D721Med (cell line): ENCODE measurements around the gene NGFR.

ENCODE experiments used
- DNase-seq: peaks from one replicate; pipeline ENCODE4 v3.0.0; 2011; ENCODE audit warnings: low spot score; ENCODE audit not compliant: insufficient read length
- FAIRE-seq: peaks from 2 replicates; lab custom pipeline; 2011; peaks lifted over from hg19 to GRCh38; lab: Jason Lieb, UNC
- CTCF ChIP-seq: IDR thresholded peaks from 2 replicates; pipeline ENCODE4 v1.5.1; 2012; ENCODE audit warnings: mild to moderate bottlenecking, control low read depth; ENCODE audit not compliant: insufficient read depth; ENCODE audit errors: missing control alignments

Gene NGFR

GRCh38 chr17:49505854-49506253 is 10.8 kb downstream of the NGFR start:
- FAIRE-seq = no peak
- TF ChIP-seq CTCF = no peak
- DNase-seq = no peak

DNA sequence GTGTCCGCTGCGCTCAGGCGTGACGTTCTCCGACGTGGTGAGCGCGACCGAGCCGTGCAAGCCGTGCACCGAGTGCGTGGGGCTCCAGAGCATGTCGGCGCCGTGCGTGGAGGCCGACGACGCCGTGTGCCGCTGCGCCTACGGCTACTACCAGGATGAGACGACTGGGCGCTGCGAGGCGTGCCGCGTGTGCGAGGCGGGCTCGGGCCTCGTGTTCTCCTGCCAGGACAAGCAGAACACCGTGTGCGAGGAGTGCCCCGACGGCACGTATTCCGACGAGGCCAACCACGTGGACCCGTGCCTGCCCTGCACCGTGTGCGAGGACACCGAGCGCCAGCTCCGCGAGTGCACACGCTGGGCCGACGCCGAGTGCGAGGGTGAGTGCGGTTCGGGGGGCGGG is 11.2 kb downstream of the NGFR start:
- DNase-seq = no peak
- FAIRE-seq = no peak
- no peak for TF ChIP-seq CTCF

GRCh38 chr17:49508061-49508865 is 13.2 kb downstream of the NGFR start:
- FAIRE-seq (no peak), DNase-seq (no peak)
- TF ChIP-seq CTCF = no peak

GRCh38 chr17:49508866-49509587 is 13.9 kb downstream of the NGFR start:
- FAIRE-seq (no peak), DNase-seq (no peak)
- TF ChIP-seq CTCF = no peak

DNA sequence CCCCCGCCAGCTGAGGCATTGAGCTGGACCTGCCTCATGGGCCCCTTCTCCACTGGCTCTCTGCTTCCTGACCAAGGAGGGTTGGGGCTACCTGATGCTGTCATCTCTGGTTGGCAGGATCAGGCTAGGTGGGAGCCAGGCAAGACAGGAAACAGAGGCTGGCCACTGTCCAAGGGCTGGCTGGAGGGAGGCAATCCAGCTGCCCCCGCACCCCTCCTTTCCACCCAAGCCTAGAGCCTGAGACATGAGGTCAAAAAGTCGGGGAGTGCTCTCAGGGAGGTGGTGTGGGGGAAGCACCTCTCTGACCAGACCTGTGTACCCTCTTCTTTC is 14.5 kb downstream of the NGFR start:
- TF ChIP-seq CTCF = no peak
- FAIRE-seq (no peak), DNase-seq (no peak)

DNA sequence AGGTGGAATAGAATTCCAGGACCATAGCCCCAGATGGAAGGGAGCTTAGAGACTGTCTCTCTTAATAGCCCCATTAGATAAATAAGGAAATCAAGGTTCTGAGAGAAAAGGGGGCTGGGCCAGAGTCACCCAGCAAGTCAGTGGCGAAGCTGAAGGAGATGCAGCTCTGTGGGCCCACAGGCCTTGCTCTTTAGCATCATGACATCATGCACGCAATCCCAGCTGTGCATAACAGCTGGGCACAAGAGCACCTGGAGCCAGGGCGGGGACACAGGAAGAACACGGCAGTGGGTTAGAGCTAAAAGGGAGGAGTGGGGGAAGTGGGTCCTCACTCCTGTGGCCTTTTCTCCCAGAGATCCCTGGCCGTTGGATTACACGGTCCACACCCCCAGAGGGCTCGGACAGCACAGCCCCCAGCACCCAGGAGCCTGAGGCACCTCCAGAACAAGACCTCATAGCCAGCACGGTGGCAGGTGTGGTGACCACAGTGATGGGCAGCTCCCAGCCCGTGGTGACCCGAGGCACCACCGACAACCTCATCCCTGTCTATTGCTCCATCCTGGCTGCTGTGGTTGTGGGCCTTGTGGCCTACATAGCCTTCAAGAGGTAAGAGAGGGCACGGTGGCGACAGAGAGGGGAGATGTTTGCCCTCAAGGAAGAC is 15.1 kb downstream of the NGFR start:
- FAIRE-seq = no peak
- no peak for DNase-seq
- TF ChIP-seq CTCF = no peak

DNA sequence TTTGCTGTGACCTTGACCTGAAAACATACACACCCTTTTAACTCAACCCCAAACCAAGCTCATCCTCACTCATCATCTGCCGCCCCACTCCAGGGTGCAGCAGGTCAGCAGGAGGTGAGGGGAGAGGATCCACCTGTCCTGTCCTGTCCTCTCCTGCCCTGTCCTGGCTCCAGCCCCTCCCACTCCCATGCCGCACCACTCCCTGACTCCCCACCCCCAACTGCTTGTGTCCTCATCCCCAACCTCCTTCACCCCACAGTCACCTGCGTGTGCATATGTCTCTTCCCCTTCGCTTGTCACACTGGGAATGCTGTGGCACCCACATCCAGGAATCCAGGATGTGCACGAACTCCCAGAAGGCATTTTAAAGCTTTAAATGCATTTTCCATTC is 15.6 kb downstream of the NGFR start:
- no peak for TF ChIP-seq CTCF
- no peak for FAIRE-seq
- DNase-seq = no peak
